T-helper 9 cell (primary cell): ENCODE data around the gene GUCA1A.
"Not testable (repeated sequence)": the region's sequence is repeated elsewhere in the genome, so short reads cannot be mapped to it uniquely, and the experiment has no call there.

ENCODE experiments used
- DNase-seq: peaks from one replicate; pipeline ENCODE4 v3.0.0-alpha.2; 2020

GUCA1A gene

GRCh38 chr6:42177514-42178364, 4.6 kb downstream of the GUCA1A start:
- DNase-seq, result no peak

GRCh38 chr6:42179261-42179944, 6.2 kb downstream of the GUCA1A start:
- no peak for DNase-seq

- no peak for DNase-seq
Measured at GRCh38 chr6:42179945-42180313, 6.8 kb downstream of the GUCA1A start.

- no peak for DNase-seq
Measured at GRCh38 chr6:42182101-42182500, 8.9 kb downstream of the GUCA1A start.

- DNase-seq, result no peak
Measured at GRCh38 chr6:42184475-42184874, 11.3 kb downstream of the GUCA1A start.

GRCh38 chr6:42185597-42185996, 12.4 kb downstream of the GUCA1A start:
- no peak for DNase-seq

GRCh38 chr6:42188406-42188805, 15.2 kb downstream of the GUCA1A start:
- DNase-seq, result no peak

- DNase-seq, result no peak
Measured at GRCh38 chr6:42190554-42191183, 17.5 kb downstream of the GUCA1A start.

GRCh38 chr6:42192385-42192784, 19.2 kb downstream of the GUCA1A start:
- not testable (repeated sequence) for DNase-seq

- DNase-seq, result no peak
Measured at GRCh38 chr6:42193491-42193894, 20.3 kb downstream of the GUCA1A start.

- DNase-seq, result no peak
Measured at GRCh38 chr6:42194056-42194455, 20.9 kb downstream of the GUCA1A start.

GRCh38 chr6:42195415-42195814, 22.3 kb downstream of the GUCA1A start:
- no peak for DNase-seq

- DNase-seq, result no peak
Measured at GRCh38 chr6:42197555-42198362, 24.6 kb downstream of the GUCA1A start.

- no peak for DNase-seq
Measured at GRCh38 chr6:42199106-42199981, 26.2 kb downstream of the GUCA1A start.

- DNase-seq, result no peak
Measured at GRCh38 chr6:42200035-42200434, 26.9 kb downstream of the GUCA1A start.

GRCh38 chr6:42201382-42201781, 28.2 kb downstream of the GUCA1A start:
- DNase-seq, result no peak

- DNase-seq, result not testable (repeated sequence)
Measured at GRCh38 chr6:42202131-42202915, 29.2 kb downstream of the GUCA1A start.

- no peak for DNase-seq
Measured at GRCh38 chr6:42203183-42203582, 30.0 kb downstream of the GUCA1A start.

GRCh38 chr6:42204768-42205282, 31.7 kb downstream of the GUCA1A start:
- no peak for DNase-seq

- DNase-seq, result not testable (repeated sequence)
Measured at GRCh38 chr6:42207559-42207958, 34.4 kb downstream of the GUCA1A start.

GRCh38 chr6:42210551-42210950, 37.4 kb downstream of the GUCA1A start:
- DNase-seq, result no peak
